ENCODE data around the gene BLNK.

Gene BLNK

GRCh38 chr10:96295475-96295874 lies 24.1 kb upstream of the BLNK start:
- no peak for TF ChIP-seq TAF1 (IDR thresholded peaks at IDR 0.05; ENCODE audit: borderline replicate concordance, insufficient read depth, low read length)
- no peak for TF ChIP-seq FOXP2 (optimal IDR thresholded peaks at IDR 0.05; ENCODE audit: borderline replicate concordance, extremely low read depth, extremely low read length, insufficient read depth)
- TF ChIP-seq SIN3A (IDR thresholded peaks at IDR 0.05; ENCODE audit: borderline replicate concordance, insufficient read depth, low read length) = no peak
- no peak for TF ChIP-seq POLR2AphosphoS5 (IDR thresholded peaks at IDR 0.05; ENCODE audit: low read depth, low read length)
- no peak for TF ChIP-seq REST (IDR thresholded peaks at IDR 0.05; ENCODE audit: insufficient read depth in 1 of 2, low read depth in 2 of 2, low read length in 2 of 2)

- TF ChIP-seq TAF1 (IDR thresholded peaks at IDR 0.05; ENCODE audit: borderline replicate concordance, insufficient read depth, low read length) (no peak), REST (IDR thresholded peaks at IDR 0.05; ENCODE audit: insufficient read depth in 1 of 2, low read depth in 2 of 2, low read length in 2 of 2) (no peak), POLR2AphosphoS5 (IDR thresholded peaks at IDR 0.05; ENCODE audit: low read depth, low read length) (no peak), SIN3A (IDR thresholded peaks at IDR 0.05; ENCODE audit: borderline replicate concordance, insufficient read depth, low read length) (no peak), FOXP2 (optimal IDR thresholded peaks at IDR 0.05; ENCODE audit: borderline replicate concordance, extremely low read depth, extremely low read length, insufficient read depth) (no peak)
These were observed 21.9 kb upstream of the BLNK start for GRCh38 chr10:96292971-96293920.

- TF ChIP-seq SIN3A (IDR thresholded peaks at IDR 0.05; ENCODE audit: borderline replicate concordance, insufficient read depth, low read length) (no peak), TAF1 (IDR thresholded peaks at IDR 0.05; ENCODE audit: borderline replicate concordance, insufficient read depth, low read length) (no peak), FOXP2 (optimal IDR thresholded peaks at IDR 0.05; ENCODE audit: borderline replicate concordance, extremely low read depth, extremely low read length, insufficient read depth) (no peak), REST (IDR thresholded peaks at IDR 0.05; ENCODE audit: insufficient read depth in 1 of 2, low read depth in 2 of 2, low read length in 2 of 2) (no peak), POLR2AphosphoS5 (IDR thresholded peaks at IDR 0.05; ENCODE audit: low read depth, low read length) (no peak)
These were observed 19.2 kb upstream of the BLNK start for GRCh38 chr10:96290368-96291133.

- TF ChIP-seq POLR2AphosphoS5 (IDR thresholded peaks at IDR 0.05; ENCODE audit: low read depth, low read length) (no peak), TAF1 (IDR thresholded peaks at IDR 0.05; ENCODE audit: borderline replicate concordance, insufficient read depth, low read length) (no peak), SIN3A (IDR thresholded peaks at IDR 0.05; ENCODE audit: borderline replicate concordance, insufficient read depth, low read length) (no peak)
These were observed 18.0 kb upstream of the BLNK start for GRCh38 chr10:96289218-96289910.

- no peak for TF ChIP-seq FOXP2 (optimal IDR thresholded peaks at IDR 0.05; ENCODE audit: borderline replicate concordance, extremely low read depth, extremely low read length, insufficient read depth)
- TF ChIP-seq SIN3A (IDR thresholded peaks at IDR 0.05; ENCODE audit: borderline replicate concordance, insufficient read depth, low read length) = no peak
- no peak for TF ChIP-seq REST (IDR thresholded peaks at IDR 0.05; ENCODE audit: insufficient read depth in 1 of 2, low read depth in 2 of 2, low read length in 2 of 2)
- no peak for TF ChIP-seq POLR2AphosphoS5 (IDR thresholded peaks at IDR 0.05; ENCODE audit: low read depth, low read length)
- no peak for TF ChIP-seq TAF1 (IDR thresholded peaks at IDR 0.05; ENCODE audit: borderline replicate concordance, insufficient read depth, low read length)
These were observed 16.8 kb upstream of the BLNK start for GRCh38 chr10:96288151-96288621.
